Measurements from ENCODE around the gene OR56A5. TPM values are rescaled to one million over a fixed set of nuclear protein-coding genes. Genes with fewer than 3 reads are reported as not detected.

Gene OR56A5
- total RNA-seq, 2 experiments from 2014 or later = not detected

- H3K36me3 Mint-ChIP-seq (ENCODE audit: low read depth) = no peaks in the 10 kb centered on the region
These were observed 35.2 kb downstream of the OR56A5 start for GRCh38 chr11:5933116-5933515.

DNA sequence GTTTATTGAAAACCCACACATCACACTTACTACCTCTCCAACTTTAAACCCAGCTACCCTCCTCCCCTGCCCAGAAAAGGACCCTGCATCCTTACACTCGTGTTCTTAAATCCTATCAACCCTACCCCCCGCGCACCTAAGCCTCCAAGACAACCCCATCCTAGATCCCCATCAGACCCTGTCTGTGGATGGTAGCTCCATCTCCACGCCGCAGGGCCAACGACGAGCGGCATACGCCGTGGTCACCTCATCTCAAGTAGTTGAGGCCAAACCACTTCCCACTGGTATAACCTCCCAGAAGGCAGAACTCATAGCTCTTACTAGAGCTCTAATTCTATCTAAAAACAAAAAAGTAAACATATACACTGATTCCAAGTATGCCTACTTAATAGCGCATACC lies 35.6 kb downstream of the OR56A5 start:
- DNase-seq = no peak
- ATAC-seq = no peak
- Mint-ChIP-seq H3K9me3 (peaks cover 5% of the 10 kb centered on the region), H3K36me3 (ENCODE audit: low read depth) (no peaks in the 10 kb centered on the region), H3K4me1 (ENCODE audit: low read depth) (no peaks in the 10 kb centered on the region), H3K27me3 (no peaks in the 10 kb centered on the region), H3K27ac (no peak overlapping the region), H3K4me3 (no peak overlapping the region)
- no peak for TF ChIP-seq CTCF (IDR thresholded peaks at IDR 0.05)
- CTCF ChIA-PET = no interaction called here
- POLR2A ChIA-PET = no interaction called here
- intact Hi-C loops (cut with micrococcal nuclease) = no loop called here

More at GRCh38 chr11:5933116-5933515, 35.2 kb downstream of the OR56A5 start:
- no peak for TF ChIP-seq CTCF (IDR thresholded peaks at IDR 0.05)
- Mint-ChIP-seq H3K4me1 (ENCODE audit: low read depth) (no peaks in the 10 kb centered on the region), H3K9me3 (peaks cover 4% of the 10 kb centered on the region), H3K27me3 (peaks cover 1% of the 10 kb centered on the region), H3K27ac (no peak overlapping the region), H3K4me3 (no peak overlapping the region)
- intact Hi-C loops (cut with micrococcal nuclease) = no loop called here
- DNase-seq (no peak), ATAC-seq (no peak)
- CTCF ChIA-PET = no interaction called here
- POLR2A ChIA-PET = no interaction called here

GRCh38 chr11:5931061-5931460 lies 37.2 kb downstream of the OR56A5 start:
- no peaks in the 10 kb centered on the region for H3K4me1 Mint-ChIP-seq (ENCODE audit: low read depth)
- no peak overlapping the region for H3K4me3 Mint-ChIP-seq
- ChIA-PET POLR2A (no interaction called here), CTCF (no interaction called here)
- H3K27me3 Mint-ChIP-seq = no peaks in the 10 kb centered on the region
- H3K36me3 Mint-ChIP-seq (ENCODE audit: low read depth) = no peaks in the 10 kb centered on the region
- ATAC-seq (no peak), DNase-seq (no peak)
- intact Hi-C loops (cut with micrococcal nuclease) = no loop called here
- no peak overlapping the region for H3K27ac Mint-ChIP-seq
- peaks cover 8% of the 10 kb centered on the region for H3K9me3 Mint-ChIP-seq
- no peak for TF ChIP-seq CTCF (IDR thresholded peaks at IDR 0.05)

GRCh38 chr11:5930614-5931013 lies 37.7 kb downstream of the OR56A5 start:
- ATAC-seq (no peak), DNase-seq (no peak)
- ChIA-PET POLR2A (no interaction called here), CTCF (no interaction called here)
- H3K4me3 Mint-ChIP-seq = no peak overlapping the region
- TF ChIP-seq CTCF (IDR thresholded peaks at IDR 0.05) = no peak
- H3K4me1 Mint-ChIP-seq (ENCODE audit: low read depth) = no peaks in the 10 kb centered on the region
- H3K27ac Mint-ChIP-seq = no peak overlapping the region
- H3K27me3 Mint-ChIP-seq = no peaks in the 10 kb centered on the region
- peaks cover 8% of the 10 kb centered on the region for H3K9me3 Mint-ChIP-seq
- intact Hi-C loops (cut with micrococcal nuclease) = no loop called here
- no peaks in the 10 kb centered on the region for H3K36me3 Mint-ChIP-seq (ENCODE audit: low read depth)

DNA sequence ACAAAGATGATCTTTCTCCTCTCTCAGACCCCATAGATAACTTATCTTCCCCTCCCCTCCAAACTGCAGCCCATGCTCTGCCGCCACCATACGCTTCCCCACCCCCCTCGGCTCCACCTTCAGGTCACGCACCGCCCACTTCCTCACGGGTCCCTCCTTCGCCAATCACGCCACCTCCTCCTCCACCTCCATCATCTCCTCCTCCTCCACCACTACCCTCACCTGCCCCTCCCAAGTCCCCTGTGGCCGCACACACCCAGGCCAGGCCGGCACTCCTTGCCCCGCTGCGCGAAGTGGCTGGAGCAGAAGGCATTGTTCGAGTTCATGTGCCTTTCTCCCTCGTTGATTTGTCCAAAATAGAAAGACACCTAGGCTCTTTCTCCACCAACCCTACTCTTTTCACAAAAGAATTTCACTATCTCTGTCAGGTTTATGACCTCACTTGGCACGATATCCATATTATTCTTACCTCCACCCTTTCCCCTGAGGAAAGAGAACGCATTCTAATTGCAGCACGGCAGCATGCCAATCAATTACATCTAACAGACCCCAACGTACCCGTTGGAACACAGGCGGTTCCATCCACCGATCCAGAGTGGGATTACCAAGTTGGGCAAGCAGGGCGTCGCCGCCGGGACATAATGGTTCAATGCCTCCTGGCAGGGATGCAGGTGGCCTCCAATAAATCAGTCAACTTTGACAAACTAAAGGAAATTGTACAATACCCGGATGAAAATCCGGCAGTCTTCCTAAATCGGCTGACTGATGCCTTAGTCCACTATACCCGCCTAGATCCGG lies 38.5 kb downstream of the OR56A5 start:
- Mint-ChIP-seq H3K27me3 (no peaks in the 10 kb centered on the region), H3K27ac (no peak overlapping the region), H3K4me1 (ENCODE audit: low read depth) (no peaks in the 10 kb centered on the region), H3K36me3 (ENCODE audit: low read depth) (no peaks in the 10 kb centered on the region), H3K9me3 (peaks cover 8% of the 10 kb centered on the region), H3K4me3 (no peak overlapping the region)
- ChIA-PET CTCF (no interaction called here), POLR2A (no interaction called here)
- DNase-seq (no peak), ATAC-seq (no peak)
- TF ChIP-seq CTCF (IDR thresholded peaks at IDR 0.05) = no peak
- intact Hi-C loops (cut with micrococcal nuclease) = no loop called here
